HG03095 (cell line): ENCODE measurements around the gene ARHGAP15.

Experiments
- ATAC-seq: cut with Tn5 transposase; IDR thresholded peaks from one replicate; pipeline ENCODE4 v1.9.1; 2021; ENCODE audit warnings: moderate library complexity; ENCODE audit not compliant: unreplicated experiment

ARHGAP15 gene

DNA sequence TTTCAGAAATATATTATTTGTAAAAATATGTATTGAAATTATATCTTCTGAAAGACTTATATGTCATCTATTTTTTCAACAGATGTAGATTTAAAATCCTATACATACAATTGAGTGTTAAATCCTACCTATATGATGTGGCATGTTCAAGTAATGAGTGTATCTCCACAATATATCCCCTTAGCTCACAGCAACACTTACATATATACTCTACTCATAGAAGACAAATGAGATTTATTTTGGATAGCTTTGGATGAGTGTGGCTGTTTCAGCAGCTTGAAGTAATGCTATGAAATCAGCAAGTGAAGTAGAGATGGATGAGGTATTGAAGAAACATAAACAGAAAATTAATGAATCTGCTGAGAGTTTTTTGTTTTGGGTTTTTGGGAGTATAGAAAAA is 263.1 kb downstream of the ARHGAP15 start:
- no peak for ATAC-seq

DNA sequence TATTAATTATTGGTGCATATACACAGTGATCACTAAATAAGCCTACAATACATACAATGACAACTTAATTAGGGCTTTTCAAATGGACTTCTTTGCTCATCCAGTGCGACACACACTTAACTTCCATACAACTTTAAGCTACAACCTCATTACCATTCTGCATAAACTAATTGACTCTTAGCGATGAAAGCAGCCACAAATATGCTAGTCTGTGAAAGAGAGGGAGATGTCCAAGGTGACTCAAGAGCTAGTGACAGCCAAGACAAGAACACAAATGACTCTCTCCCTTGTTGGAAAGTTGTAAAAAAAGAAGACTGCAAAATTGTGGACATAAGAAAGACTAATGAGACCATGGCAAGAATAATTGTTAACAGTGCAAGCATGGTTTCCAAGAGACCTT is 264.8 kb downstream of the ARHGAP15 start:
- no peak for ATAC-seq

DNA sequence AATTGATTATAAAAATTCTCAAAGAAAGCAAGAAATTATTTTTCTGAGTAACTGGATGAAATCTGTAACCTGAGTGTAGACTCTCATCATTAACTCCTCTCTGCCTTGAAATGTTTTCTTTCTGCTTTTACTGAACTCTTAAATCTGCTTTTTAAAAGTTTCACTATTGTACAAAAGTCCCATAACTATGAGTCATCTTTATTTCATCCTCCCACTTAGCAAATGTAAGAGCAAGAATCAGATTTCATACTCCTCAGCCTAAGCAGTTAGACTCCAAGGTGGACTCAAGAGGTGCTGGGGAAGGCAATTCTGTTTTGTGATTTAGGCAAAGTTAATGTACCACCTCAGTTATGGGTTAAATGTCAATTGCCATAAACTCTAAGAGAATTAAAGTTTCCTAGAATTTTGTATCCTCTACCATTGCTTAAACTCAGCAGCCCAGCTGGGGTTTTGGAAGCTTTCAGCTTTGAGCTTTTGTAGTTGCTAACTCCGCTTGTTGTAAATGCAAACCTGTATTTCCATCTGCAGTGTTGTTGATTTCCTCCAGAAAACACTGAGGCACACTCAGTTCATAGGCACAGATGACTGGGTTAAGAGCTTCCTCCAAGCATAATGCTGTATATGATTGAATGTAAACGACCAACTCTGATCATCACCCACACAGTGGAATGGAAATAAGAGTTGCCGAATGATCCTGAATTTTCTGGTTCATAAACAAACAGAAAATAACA is 268.8 kb downstream of the ARHGAP15 start:
- peak; percentile 65 for ATAC-seq

DNA sequence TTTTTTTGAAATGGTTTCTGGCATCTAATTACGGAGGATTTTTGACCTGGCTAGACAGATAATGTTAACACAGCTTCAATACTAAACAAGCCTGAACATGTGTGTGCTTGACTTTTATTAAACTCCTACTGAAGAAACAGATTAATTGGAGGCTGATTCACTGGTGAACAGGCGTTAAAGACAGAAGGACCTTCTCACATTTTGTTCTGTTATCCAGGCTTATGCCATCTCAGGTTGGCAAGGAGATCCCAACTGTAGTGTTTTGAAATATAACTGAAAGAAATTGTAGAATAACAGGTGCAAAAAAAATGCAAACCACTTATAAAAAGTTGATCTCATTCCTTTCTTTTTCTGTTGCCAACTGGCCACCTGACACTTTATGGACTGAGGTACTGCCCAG is 269.6 kb downstream of the ARHGAP15 start:
- ATAC-seq = no peak

DNA sequence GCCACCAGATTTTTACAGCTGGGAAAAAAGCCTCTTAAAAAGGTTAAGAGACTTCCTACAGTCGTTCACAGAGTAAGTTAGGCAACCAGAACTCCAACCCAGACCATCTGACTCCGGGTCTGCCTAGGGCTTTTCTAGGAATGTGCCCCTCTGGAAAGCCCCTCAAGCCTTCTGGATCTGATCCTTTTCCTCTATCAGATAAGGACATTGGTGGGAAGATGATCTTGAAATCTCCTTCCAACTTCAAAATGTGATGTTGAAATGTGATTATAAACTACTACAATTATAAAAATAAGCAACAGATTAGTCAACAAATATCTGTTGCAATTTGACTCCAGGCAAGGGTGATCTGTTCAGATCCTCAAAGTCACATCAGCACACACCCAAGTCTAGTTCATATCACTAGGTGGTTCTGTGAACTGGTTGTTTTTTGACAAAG is 270.4 kb downstream of the ARHGAP15 start:
- no peak for ATAC-seq

DNA sequence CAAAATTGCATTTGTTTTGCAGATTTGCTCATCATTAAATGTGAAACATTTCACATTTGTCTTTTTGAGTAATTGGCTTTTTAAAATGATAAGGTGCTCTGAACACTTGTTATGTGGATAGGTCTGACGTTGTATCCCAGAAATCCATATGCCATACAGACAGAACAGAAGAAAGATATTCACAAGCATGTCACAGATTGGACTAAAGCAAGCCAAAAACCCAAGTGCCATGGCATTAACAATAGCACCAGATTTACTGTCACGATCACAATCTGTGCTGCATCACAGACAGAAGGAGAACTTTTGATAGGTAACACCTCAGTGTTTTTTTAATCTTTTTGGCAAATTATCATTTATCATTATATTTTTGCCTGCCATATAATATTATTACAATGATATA is 272.6 kb downstream of the ARHGAP15 start:
- ATAC-seq = no peak

DNA sequence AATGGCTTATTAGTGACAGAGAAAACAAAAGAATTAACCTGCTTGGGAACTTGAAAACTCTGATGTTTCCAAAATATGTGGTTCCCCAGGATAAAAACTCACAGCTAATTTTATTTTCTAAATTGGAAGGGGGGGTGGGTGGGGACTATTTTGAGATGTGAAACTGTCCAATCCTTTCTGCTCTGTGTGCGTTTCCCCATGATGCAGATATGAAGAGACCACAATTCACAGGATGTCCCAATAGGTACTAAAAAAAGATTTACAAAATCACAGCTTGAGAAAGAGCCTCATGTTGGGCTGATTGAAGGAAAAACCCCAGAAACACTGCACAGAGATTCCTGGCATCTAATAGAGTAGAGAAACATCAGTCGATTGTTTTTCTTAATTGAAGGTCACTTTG is 273.2 kb downstream of the ARHGAP15 start:
- no peak for ATAC-seq

DNA sequence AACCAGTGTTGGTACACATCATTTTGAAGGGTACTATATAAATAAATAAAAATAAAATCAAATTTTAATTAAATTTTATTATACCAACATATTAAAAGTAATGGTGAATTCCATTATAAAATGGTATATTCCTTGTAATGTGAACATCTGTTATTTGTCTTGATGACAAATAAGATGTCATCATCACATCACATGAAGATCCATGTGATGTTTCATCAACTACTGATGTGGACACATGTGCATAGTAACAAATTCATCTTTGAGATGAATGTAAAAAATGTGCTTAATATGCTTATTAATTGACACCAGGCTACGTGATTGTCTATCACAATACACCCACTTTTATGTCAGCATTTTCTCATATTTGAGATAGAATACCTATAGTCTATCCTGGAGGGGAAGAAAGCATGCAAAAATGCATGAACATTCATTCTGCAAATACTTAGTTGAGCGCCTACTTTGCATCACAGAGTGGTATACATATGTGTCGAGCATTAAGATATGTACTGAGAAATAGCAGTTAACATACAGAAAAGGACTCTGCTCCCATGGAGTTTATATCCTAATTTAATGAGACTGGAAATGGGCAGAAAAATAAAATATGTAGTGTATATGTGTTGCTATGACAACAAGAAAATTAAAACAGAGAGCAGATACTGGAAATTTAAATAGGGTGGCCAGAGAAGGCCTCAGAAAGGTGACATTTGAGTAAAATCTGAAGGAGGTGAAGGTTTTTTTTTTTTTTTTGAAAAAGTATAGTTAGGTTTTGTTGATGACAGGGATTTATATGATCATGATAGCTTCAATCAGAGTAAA is 281.1 kb downstream of the ARHGAP15 start:
- no peak for ATAC-seq

DNA sequence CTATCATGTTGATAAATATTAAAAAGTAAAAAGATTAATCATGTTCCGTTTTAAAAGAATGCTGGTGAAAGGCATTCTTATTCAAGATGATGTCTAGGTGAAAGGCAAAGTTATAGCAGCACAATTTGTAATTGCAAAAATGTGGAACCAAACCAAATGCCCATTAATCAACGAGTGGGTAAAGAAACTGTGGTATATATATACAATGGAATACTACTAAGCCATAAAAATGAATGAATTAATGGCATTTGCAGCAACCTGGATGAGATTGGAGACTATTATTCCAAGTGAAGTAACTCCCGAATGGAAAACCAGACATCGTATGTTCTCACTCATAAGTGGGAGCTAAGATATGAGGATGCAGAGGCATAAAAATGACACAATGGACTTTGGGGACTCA is 286.4 kb downstream of the ARHGAP15 start:
- no peak for ATAC-seq

DNA sequence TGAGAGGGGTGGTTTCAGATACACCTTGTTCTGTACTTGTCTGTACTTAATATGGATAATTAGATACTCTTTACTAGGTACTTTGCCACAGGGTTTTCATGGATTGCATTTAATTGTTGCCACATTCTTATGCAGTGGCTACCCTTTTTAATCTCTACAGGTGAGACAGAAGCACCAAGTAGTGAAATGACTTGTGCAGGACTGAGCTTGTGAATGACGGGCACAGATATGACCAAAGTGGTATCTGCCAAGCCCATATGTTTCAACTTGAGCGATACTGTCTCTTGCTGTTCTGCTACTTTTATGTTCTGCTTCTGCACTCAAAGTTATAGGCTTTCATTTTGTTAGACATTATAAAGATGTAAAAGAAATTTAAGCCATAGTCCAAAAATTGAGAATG is 288.2 kb downstream of the ARHGAP15 start:
- ATAC-seq = no peak

DNA sequence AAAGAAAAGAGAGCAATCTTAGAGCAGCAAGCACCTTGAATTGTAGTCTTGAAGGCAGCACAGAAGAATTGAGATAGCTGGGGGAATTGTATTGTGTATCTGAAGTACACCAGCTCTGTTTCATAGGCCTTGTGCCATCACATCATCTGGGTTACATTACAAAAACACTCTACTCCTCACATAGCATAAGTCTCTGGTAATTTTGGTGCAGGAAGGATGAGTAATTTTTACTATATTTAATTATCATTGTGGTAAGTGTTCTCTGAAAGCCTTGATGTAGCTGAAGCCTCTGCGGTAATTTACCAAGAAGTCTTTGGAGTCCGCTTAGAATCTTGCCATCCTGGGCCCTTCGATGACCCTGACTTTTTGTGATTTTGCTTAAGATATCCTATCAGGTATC is 291.1 kb downstream of the ARHGAP15 start:
- no peak for ATAC-seq

DNA sequence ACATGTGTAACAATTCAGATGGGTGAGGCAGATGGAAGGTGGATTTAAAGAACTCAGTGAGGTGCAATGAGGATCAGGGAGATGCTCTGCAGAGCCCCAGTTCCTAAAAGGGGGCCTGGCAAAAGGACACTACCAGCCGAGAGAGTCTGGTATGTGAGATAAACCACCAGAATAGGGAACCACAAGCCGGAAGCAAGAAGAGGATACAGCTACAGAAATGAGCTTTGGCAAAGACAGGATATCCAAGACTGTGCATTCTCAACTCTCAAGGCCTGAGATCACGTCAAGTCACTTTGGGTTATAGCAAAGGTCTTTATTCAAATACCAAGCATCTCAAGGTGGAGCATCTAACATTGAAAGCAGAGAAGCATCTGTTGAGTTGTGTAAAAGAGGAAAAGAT is 293.5 kb downstream of the ARHGAP15 start:
- peak; percentile 83 for ATAC-seq

DNA sequence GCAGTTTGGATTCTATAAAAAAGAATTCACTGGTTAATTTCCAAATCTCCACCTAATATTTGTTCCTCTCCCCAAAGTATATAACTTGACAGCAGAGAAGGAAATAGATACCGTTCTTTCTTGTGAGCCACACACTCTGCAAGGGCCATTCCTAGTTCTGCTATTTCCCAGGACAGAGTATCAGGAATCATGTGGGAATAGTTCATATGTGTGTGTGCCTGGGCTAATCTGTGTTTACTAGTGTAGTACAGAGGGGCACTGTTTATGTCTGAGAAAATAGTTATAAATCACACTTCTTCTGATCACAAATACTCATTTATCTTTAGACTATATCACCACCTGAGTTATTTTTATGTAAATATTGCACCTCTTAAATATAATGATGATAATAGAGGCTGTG is 296.7 kb downstream of the ARHGAP15 start:
- ATAC-seq = no peak

DNA sequence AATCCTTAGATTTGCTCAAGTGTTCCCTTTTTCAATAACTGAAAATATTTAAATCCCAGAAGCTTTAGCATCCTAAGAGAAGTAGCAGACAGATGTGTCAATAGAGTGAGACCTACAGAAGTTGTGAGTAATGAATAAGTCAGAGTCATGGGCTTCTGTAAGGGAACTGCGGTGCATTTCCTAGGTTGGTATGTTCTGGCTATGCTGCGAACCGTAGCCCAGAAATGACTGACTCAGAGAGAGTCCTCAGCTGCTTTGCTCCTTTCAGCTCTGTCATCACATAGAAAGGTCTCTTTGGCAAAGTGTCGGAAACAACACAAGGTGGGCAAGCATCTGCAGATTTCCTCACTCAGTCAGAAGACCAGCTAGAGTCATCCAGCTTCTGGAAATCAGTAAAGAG is 297.1 kb downstream of the ARHGAP15 start:
- no peak for ATAC-seq

DNA sequence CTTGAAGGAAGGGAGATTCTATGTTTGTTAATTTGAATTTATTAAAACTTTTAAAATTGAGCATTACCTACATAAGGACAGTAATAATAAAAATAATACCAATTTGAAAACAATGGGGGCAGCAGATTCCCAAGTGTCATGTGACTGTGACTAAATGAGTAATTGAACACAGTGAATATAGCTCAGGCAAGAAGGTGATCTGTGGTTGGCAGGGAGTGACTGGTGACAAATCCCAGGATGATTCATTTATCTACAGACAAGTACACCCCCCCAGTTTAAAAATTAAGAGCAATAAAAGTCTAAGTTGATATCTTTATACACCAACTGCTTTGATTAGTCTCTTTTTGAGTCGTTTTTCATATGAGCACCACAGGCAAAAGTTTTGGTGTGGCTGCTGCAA is 299.5 kb downstream of the ARHGAP15 start:
- no peak for ATAC-seq

DNA sequence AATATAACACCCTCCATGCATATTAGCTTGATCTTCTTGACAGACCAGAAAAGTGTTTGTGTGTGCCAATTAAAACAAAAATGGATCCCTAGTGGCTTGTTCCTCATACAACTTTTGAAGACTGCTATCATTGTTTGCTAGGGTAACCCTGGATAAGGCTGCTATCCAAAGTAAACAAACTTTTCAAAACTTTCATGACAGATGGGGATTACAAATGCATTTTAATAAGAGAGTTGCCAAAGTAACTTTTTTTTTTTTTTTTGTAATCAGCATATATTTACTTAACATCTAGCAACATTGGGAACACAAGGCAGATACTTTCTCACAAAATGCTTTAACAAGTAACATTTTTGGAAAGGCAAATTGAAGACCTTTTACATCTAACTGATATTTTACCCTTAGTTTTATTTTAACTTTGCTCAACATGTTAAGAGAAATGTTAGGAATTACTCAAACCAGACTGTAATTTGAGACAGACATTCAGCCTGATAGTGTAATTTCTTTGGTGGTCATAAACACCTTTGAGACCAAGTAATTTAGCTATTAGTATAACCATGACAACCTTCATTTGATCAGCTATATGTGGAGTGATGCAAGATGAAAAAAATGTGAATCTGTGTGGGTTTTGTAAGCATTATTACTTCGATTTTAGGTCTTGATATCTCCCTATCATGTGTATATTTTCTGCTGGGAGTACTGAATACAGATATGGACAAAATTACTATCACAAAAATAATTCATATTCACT is 300.9 kb downstream of the ARHGAP15 start:
- no peak for ATAC-seq

DNA sequence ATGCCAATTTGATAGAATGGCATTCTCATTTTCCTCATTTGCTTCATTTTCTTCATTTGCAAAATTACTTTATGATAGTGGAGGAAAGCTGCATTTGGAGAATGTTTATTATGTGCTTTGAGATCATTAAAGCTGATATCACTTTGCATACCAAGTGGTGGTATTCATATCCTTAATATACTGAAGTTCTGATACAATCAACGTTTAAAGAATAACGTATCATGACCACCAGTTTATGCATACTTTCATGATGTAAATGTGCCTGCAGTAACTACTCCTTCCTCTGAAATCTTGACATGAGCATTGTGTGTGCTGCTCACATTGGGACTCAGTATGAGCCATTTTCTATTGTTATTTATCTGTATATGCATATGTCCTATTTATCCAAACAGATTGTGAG is 302.1 kb downstream of the ARHGAP15 start:
- no peak for ATAC-seq

DNA sequence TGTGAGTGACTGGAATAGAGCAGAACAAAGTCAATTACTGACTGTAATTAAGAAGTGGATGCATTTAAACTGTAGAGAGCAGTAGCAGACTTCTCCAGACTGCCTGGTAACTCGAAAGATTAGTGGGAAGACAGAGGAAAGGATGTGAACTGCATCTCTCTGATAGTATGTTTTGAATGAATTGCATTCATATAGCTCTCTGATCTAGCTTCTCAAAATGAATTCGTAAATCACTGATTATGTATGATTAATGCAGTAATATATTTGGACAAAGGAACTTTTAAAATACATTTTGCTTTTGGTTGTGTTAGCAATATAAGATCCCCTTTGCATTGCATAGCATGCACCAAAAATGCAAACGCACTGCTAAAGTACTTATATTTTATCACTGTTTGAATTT is 304.0 kb downstream of the ARHGAP15 start:
- ATAC-seq = no peak

DNA sequence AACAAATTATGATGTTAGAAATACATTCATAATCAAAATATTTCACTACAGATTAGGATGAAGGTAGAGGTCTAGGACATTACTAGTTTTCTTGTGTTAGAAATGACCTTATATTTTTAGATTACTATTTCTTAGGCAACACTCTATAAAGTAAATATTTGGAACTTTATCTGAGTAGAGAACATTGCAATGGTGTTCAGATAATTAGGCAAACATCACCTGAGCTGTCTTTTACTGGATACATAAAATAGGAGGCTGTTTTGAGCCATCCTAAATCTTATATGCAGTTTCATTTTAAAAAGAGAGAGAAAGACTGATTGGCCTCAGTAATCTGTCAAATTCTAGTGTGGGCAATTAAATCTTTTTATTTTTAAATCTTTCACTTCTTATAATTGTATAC is 304.6 kb downstream of the ARHGAP15 start:
- ATAC-seq = no peak

DNA sequence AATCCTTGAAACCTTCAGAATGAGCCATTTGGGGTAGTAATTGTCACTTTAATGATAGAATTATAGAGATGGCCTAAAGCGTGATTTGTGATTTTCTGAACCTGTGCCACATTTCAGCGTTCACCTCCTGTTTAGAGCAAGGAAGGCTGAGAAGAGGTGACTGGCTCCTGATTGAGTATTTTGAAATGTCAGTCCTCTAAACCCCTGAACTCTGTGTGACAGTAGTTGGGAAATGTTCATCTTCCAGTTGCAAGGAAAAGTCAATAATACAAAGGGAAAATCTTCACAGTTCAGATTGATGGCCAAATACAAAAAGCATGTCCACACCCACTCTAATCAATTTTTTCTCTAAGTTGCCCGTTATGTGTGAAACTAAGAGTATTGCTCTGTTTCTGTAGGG is 305.2 kb downstream of the ARHGAP15 start:
- no peak for ATAC-seq

DNA sequence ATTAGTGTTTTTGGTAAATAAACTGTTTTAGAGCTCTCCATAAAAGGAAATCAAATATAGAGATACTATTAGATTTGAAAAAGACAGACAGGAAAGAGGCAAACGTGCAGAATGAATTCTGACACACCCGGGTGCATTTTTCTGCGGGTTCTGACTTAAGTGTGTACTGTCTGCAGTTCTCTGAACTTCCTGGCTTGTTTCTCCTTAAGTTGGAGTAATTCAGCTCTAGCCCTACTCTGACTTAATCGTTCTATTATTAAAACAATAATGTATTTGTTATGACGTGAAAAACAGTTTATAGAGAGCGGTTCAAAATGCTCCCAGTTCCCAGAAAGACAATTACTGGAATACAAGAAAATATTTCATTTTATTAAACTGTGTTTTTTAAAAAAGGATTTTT is 305.9 kb downstream of the ARHGAP15 start:
- ATAC-seq = no peak

DNA sequence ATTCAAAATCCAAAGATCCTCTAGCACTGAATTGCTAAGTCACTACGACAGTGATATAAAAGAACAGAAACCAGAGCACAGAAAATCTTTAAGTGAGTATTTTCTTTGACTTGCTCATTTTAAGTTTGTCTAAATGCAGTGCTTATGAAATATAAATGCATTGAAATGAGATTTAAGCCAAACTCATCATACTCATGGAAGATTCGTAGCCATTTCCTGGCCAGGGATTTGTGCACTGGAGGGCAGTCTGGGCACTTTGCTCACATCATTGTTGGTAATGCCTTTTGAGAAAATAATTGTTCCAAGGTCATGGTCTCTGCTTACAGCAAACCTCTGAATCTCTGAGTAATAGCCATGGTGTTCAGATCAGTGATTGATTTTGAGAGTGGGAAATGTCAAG is 307.7 kb downstream of the ARHGAP15 start:
- ATAC-seq = no peak
